ENCODE results near the gene SMIM11.

Gene SMIM11

GRCh38 chr21:34357889-34358288, 17.4 kb upstream of the SMIM11 start:
- POLR2A ChIA-PET = no interaction called here
- no peak for DNase-seq (ENCODE audit: low read depth, low spot score)
- CTCF ChIA-PET = interaction anchor here (3.9 to 11.7 kb wide), 3 partner anchors 9 to 434 kb away, joined by 18 to 215 read pairs (median 20); no protein-coding TSS in a partner anchor
- H3K4me3 ChIP-seq (ENCODE audit: low read depth, low read length) = no peak overlapping the region
- TF ChIP-seq CTCF (IDR thresholded peaks at IDR 0.05; ENCODE audit: insufficient read depth, low read length, missing control alignments) = no peak

GRCh38 chr21:34358866-34359265, 16.4 kb upstream of the SMIM11 start:
- DNase-seq (ENCODE audit: low read depth, low spot score) = no peak
- POLR2A ChIA-PET = no interaction called here
- CTCF ChIA-PET = interaction anchor here (1.7 to 11.7 kb wide), 6 partner anchors 9 to 435 kb away, joined by 3 to 215 read pairs (median 19); no protein-coding TSS in a partner anchor
- no peak for TF ChIP-seq CTCF (IDR thresholded peaks at IDR 0.05; ENCODE audit: insufficient read depth, low read length, missing control alignments)
- no peak overlapping the region for H3K4me3 ChIP-seq (ENCODE audit: low read depth, low read length)

- no peak for DNase-seq (ENCODE audit: low read depth, low spot score)
- ChIA-PET CTCF (interaction anchor here (1.5 to 11.7 kb wide), 6 partner anchors 12 to 437 kb away, joined by 3 to 215 read pairs (median 19); no protein-coding TSS in a partner anchor), POLR2A (no interaction called here)
- no peak for TF ChIP-seq CTCF (IDR thresholded peaks at IDR 0.05; ENCODE audit: insufficient read depth, low read length, missing control alignments)
- H3K4me3 ChIP-seq (ENCODE audit: low read depth, low read length) = no peak overlapping the region
Observed at GRCh38 chr21:34360488-34361241, 14.6 kb upstream of the SMIM11 start.

- DNase-seq (ENCODE audit: low read depth, low spot score) = no peak
- ChIA-PET POLR2A (no interaction called here), CTCF (interaction anchor here (0.6 to 11.7 kb wide), 30 partner anchors 9 to 450 kb away, joined by 3 to 215 read pairs (median 4); partner anchors contain the start of gene ATP5PO)
- H3K4me3 ChIP-seq (ENCODE audit: low read depth, low read length) = no peak overlapping the region
- TF ChIP-seq CTCF (IDR thresholded peaks at IDR 0.05; ENCODE audit: insufficient read depth, low read length, missing control alignments) = no peak
Observed at GRCh38 chr21:34362136-34362444, 13.2 kb upstream of the SMIM11 start.

GRCh38 chr21:34362670-34363069, 12.6 kb upstream of the SMIM11 start:
- POLR2A ChIA-PET = no interaction called here
- CTCF ChIA-PET = interaction anchor here (0.6 to 11.7 kb wide), 33 partner anchors 8 to 450 kb away, joined by 3 to 215 read pairs (median 4); partner anchors contain the start of gene ATP5PO
- DNase-seq (ENCODE audit: low read depth, low spot score) = no peak
- no peak overlapping the region for H3K4me3 ChIP-seq (ENCODE audit: low read depth, low read length)
- no peak for TF ChIP-seq CTCF (IDR thresholded peaks at IDR 0.05; ENCODE audit: insufficient read depth, low read length, missing control alignments)

- no peak within 1 kb of the TSS for H3K4me3 ChIP-seq (ENCODE audit: low read depth, low read length)
- CTCF ChIA-PET = interaction anchor here (1.5 to 11.7 kb wide), 5 partner anchors 15 to 451 kb away, joined by 4 to 215 read pairs (median 9); no protein-coding TSS in a partner anchor
- DNase-seq (ENCODE audit: low read depth, low spot score) = no peak
- no peak for TF ChIP-seq CTCF (IDR thresholded peaks at IDR 0.05; ENCODE audit: insufficient read depth, low read length, missing control alignments)
- POLR2A ChIA-PET = no interaction called here
Observed at GRCh38 chr21:34363733-34364132, 11.6 kb upstream of the SMIM11 start, which contains the start of gene KCNE2. Gene KCNE2 (plus strand): TSS chr21:34364006. CDS start chr21:34370479, 6,473 bp downstream.

Measured in AG04449 (cell line).